Peyer's patch (tissue), 4 donors: ENCODE results near the gene OPCML.

Experiments
- POLR2A ChIP-seq, 2 donors: fragments of 450-650 bp; IDR thresholded peaks; one replicate each; pipeline ENCODE4 v1.5.1; 2017; ENCODE audit warnings: antibody characterized with exemption in 2 of 2, mild to moderate bottlenecking in 2 of 2, moderate library complexity in 2 of 2
- TF ChIP-seq, protein P1 (sequence below), 6 experiments: fragments of 450-650 bp in 4 of 6; fragments of 200-600 bp in 2 of 6; sonication (generic) in 1 of 6; IDR thresholded peaks; one replicate each; pipeline ENCODE4 v1.5.1; 2017 to 2019; ENCODE audit warnings: antibody characterized with exemption in 6 of 6, mild to moderate bottlenecking in 3 of 6, moderate library complexity in 1 of 6

DNA sequence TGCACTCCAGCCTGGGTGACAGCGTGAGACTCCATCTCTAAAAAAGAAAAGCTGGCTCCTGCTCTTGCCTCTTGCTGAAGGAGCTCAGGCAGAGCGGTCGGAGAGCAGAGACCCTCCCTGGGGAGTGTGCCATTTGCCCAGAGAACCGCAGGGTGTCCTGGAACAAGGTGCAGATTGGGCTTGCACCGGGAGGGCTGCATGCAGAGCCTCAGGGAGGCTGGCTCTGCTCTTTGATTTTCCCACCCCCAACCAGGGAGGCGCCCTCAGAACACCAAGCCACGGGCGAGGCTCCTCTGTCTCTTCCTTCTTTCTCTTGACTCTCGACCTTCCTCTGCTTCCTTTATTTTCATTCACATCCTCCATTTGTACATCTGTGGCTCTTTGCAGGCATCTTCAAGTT, 889.1 kb downstream of the OPCML start:
- TF ChIP-seq, protein P1, sequence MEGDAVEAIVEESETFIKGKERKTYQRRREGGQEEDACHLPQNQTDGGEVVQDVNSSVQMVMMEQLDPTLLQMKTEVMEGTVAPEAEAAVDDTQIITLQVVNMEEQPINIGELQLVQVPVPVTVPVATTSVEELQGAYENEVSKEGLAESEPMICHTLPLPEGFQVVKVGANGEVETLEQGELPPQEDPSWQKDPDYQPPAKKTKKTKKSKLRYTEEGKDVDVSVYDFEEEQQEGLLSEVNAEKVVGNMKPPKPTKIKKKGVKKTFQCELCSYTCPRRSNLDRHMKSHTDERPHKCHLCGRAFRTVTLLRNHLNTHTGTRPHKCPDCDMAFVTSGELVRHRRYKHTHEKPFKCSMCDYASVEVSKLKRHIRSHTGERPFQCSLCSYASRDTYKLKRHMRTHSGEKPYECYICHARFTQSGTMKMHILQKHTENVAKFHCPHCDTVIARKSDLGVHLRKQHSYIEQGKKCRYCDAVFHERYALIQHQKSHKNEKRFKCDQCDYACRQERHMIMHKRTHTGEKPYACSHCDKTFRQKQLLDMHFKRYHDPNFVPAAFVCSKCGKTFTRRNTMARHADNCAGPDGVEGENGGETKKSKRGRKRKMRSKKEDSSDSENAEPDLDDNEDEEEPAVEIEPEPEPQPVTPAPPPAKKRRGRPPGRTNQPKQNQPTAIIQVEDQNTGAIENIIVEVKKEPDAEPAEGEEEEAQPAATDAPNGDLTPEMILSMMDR (IDR thresholded peaks at IDR 0.05): no peak
- no peak for TF ChIP-seq POLR2A (IDR thresholded peaks at IDR 0.05)
